ENCODE data around the gene STPG1. TPM values are rescaled to one million over a fixed set of nuclear protein-coding genes. Genes with fewer than 3 reads are reported as not detected.

Gene STPG1
- total RNA-seq, 1 donor from 2014 or later = 4.9 TPM

DNA sequence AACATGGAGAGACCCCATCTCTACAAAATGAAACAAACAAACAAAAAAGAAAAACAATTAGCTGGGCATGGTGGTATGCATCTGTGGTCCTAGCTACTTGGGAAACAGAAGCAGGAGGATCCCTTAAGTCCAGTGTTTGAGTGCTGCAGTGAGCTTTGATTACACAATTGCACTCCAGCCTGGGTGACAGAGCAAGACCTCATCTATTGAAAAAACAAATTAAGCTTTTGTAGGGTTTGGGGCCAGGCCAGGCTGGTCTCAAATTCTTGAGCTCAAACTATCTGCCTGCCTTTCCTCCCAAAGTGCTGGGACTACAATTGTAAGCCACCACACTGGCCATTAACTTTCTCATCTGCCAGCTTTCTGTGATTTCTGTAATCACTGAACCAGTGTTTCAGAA is 29.2 kb upstream of the STPG1 start:
- no peaks in the 10 kb centered on the region for H3K9me3 Mint-ChIP-seq
- no peak overlapping the region for H3K27ac Mint-ChIP-seq
- H3K27me3 Mint-ChIP-seq (ENCODE audit: low read depth) = no peaks in the 10 kb centered on the region
- H3K36me3 Mint-ChIP-seq (ENCODE audit: low read depth) = peaks cover 35% of the 10 kb centered on the region
- no peak overlapping the region for H3K4me3 Mint-ChIP-seq (ENCODE audit: low read depth)
- no peak for DNase-seq (ENCODE audit: low spot score)
- no peaks in the 10 kb centered on the region for H3K4me1 Mint-ChIP-seq (ENCODE audit: low read depth)
- intact Hi-C loops (cut with micrococcal nuclease) = no loop called here

DNA sequence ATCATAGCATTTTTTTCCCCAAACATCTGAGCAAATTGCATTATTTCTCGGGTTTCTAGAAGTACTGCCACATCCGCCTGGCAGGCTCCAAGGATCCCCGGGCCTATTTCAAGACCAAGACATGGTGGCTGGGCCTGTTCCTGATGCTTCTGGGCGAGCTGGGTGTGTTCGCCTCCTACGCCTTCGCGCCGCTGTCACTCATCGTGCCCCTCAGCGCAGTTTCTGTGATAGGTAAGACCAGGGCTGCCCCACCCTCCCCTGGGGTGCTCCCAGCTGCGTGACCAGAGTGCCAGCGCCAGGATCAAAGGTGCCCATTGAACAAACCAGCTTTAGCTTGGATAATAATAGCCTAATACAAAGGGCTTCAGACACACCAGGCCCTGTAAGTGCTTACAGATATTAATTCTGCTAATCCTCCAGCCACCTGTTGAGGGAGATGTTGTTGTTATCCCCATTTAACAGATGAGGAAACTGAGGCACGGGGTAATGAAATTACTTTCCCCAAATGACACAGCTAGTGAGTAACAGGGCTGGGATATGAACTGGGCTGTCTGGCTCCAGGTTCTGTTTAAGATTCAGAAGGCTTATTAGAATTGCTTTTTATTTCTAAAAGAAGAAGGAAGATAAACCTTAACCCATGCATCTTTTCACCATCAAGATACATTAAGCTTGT is 28.6 kb upstream of the STPG1 start:
- Mint-ChIP-seq H3K4me3 (ENCODE audit: low read depth) (no peak overlapping the region), H3K27me3 (ENCODE audit: low read depth) (no peaks in the 10 kb centered on the region), H3K36me3 (ENCODE audit: low read depth) (peaks cover 28% of the 10 kb centered on the region), H3K27ac (no peak overlapping the region), H3K4me1 (ENCODE audit: low read depth) (no peaks in the 10 kb centered on the region), H3K9me3 (no peaks in the 10 kb centered on the region)
- intact Hi-C loops (cut with micrococcal nuclease) = no loop called here
- DNase-seq (ENCODE audit: low spot score) = no peak

DNA sequence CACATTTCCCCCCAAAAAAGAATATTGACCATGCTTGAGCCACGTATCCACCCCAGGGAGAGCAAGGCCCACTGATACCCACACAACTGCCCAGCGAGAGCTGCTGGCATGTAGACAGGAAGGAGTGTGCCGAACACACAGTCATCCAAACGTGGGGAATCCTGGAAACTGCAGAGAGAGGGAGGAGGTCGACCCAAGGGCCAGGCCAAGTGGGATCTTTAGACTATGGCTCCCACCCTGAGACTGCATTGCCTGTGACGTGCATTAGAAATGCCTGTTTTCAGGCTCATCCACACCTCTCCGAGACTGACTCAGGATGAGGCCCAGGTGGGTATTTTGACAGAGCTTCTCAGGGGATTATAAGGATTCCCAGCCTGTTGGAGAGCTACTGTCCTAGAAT is 27.9 kb upstream of the STPG1 start:
- Mint-ChIP-seq H3K36me3 (ENCODE audit: low read depth) (peaks cover 22% of the 10 kb centered on the region), H3K4me1 (ENCODE audit: low read depth) (no peaks in the 10 kb centered on the region), H3K4me3 (ENCODE audit: low read depth) (no peak overlapping the region), H3K27me3 (ENCODE audit: low read depth) (no peaks in the 10 kb centered on the region), H3K9me3 (no peaks in the 10 kb centered on the region), H3K27ac (no peak overlapping the region)
- intact Hi-C loops (cut with micrococcal nuclease) = no loop called here
- DNase-seq (ENCODE audit: low spot score) = no peak

DNA sequence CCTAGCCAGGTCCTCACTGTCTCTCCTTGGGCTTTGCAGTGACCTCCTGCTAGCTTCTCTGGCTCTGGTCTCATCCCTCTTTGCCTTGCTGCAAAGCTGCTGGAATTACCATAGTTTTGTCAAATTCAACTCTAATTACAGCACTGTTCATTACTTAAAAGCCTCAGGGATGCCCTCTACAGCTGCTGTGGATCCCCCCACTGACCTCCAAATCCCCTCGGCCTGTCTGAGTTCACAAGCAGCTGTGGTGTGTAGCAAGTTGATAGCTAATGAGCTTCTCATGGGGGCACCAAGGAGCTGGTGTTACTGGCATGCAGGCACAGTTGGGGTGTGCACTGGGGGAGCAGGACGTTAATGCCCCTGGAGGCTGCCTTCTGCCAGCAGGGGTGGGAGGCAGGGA is 26.9 kb upstream of the STPG1 start:
- no peak overlapping the region for H3K4me3 Mint-ChIP-seq (ENCODE audit: low read depth)
- intact Hi-C loops (cut with micrococcal nuclease) = no loop called here
- H3K4me1 Mint-ChIP-seq (ENCODE audit: low read depth) = peaks cover 2% of the 10 kb centered on the region
- no peak overlapping the region for H3K27ac Mint-ChIP-seq
- H3K27me3 Mint-ChIP-seq (ENCODE audit: low read depth) = no peaks in the 10 kb centered on the region
- DNase-seq (ENCODE audit: low spot score) = no peak
- no peaks in the 10 kb centered on the region for H3K9me3 Mint-ChIP-seq
- H3K36me3 Mint-ChIP-seq (ENCODE audit: low read depth) = peaks cover 11% of the 10 kb centered on the region

DNA sequence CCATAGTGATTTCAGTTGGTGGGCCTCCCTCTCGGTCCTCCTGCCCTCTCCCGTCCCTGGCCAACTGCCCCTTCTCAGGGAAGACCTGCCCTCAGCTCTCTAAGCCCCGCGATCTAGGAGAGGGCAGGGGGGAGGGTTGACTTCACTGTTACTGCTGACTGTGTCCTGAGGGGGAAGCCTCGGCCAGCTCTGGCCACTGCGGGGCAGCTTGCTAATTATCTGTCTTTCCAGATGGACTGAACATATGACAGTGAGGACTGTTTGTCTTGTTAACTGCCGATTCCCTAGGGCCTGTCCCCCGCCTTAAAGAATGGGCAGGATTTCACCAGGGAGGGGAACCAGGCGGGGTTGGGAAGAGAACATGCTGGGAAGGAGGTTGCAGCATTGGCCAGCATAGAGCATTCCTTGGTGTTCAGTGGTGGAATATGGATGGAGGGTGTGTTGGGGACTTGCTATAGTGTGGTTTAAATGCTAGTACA is 24.9 kb upstream of the STPG1 start:
- intact Hi-C loops (cut with micrococcal nuclease) = no loop called here
- peaks cover 11% of the 10 kb centered on the region for H3K36me3 Mint-ChIP-seq (ENCODE audit: low read depth)
- H3K4me3 Mint-ChIP-seq (ENCODE audit: low read depth) = no peak overlapping the region
- H3K27ac Mint-ChIP-seq = no peak overlapping the region
- H3K27me3 Mint-ChIP-seq (ENCODE audit: low read depth) = no peaks in the 10 kb centered on the region
- no peak for DNase-seq (ENCODE audit: low spot score)
- peaks cover 4% of the 10 kb centered on the region for H3K4me1 Mint-ChIP-seq (ENCODE audit: low read depth)
- no peaks in the 10 kb centered on the region for H3K9me3 Mint-ChIP-seq

DNA sequence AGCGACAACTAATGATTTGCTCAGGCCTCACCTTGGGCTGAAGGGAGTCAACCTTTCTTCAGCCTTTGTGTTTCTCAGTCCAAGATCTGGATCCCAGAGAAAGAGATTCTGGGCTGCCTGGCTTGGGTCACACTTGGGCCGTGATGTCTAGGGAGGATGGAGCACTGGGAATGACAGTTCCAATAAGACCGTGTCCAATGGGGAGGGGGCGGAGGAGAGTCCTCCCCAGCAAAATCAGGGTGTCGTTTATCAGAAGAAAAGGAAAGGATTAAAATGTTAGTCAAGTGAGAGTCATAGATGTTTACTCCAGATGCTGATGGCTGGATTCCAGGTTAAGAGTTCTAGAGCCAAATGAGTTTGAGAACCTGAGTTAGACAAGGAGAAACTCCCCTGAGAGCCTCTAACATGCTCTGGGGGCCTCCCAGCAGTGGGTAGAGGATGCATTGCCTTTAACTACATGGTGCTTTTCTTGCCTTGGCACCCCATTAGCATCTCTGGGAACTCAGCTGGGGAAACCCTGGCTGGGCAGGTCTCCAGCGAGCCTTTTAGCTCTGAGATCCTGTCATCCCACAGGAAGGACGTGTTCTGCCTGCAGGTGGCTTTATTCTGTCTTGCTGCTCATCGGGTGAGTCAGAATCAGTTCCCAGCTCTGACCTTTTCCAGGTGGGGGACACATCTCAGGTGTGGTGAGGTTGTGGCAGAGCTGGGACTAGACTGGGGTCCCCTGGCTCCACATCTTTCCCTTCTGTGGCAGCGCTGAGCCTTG is 24.2 kb upstream of the STPG1 start:
- no peak overlapping the region for H3K27ac Mint-ChIP-seq
- DNase-seq (ENCODE audit: low spot score) = no peak
- intact Hi-C loops (cut with micrococcal nuclease) = no loop called here
- peaks cover 4% of the 10 kb centered on the region for H3K4me1 Mint-ChIP-seq (ENCODE audit: low read depth)
- no peaks in the 10 kb centered on the region for H3K9me3 Mint-ChIP-seq
- no peak overlapping the region for H3K4me3 Mint-ChIP-seq (ENCODE audit: low read depth)
- H3K27me3 Mint-ChIP-seq (ENCODE audit: low read depth) = no peaks in the 10 kb centered on the region
- peaks cover 14% of the 10 kb centered on the region for H3K36me3 Mint-ChIP-seq (ENCODE audit: low read depth)

DNA sequence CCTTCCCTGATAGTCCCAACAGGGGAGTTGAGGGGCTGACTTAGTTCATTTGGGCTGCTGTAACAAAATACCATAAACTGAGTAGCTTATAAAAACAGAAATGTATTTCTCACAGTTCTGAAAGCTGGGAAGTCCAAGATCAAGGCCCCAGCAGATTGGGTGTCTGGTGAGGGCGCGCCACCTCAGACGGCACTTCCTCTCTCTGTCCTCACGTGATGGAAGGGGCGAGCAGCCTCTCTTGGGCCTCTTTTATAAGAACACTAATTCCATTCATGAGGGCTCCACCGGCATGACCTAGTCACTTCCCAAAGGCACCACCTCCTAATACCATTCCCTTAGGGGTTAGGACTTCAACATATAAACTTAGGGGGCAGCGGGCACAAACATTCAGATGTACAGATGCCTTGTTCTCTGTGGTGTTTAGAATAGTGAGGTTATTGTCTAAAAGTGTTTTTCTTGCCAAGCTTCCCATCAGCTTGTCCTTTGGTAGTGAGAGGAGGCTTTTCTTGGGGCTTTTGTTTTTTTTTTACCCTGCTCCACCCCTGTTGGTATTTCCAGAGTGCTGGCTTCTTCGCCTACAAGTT is 22.3 kb upstream of the STPG1 start:
- Mint-ChIP-seq H3K27me3 (ENCODE audit: low read depth) (no peaks in the 10 kb centered on the region), H3K9me3 (no peaks in the 10 kb centered on the region), H3K4me3 (ENCODE audit: low read depth) (no peak overlapping the region), H3K4me1 (ENCODE audit: low read depth) (peaks cover 4% of the 10 kb centered on the region), H3K27ac (no peak overlapping the region), H3K36me3 (ENCODE audit: low read depth) (peaks cover 12% of the 10 kb centered on the region)
- no peak for DNase-seq (ENCODE audit: low spot score)
- intact Hi-C loops (cut with micrococcal nuclease) = no loop called here

DNA sequence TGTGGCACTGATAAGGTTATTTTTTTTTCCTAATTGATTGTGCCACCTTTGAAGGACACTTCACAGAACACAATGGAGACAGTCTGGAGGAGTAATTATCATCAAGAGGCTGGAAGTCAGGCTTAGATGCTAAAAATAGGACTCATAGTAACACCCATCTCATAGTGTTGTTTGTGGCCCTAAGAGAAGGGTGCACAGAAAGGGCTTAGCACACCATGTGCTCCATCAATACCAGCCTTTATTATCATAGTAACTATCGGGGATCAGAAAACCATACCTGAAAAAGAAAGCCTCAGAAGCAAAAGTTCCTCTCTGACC is 13.9 kb upstream of the STPG1 start:
- peaks cover 36% of the 10 kb centered on the region for H3K36me3 Mint-ChIP-seq (ENCODE audit: low read depth)
- no peak for DNase-seq (ENCODE audit: low spot score)
- no peak overlapping the region for H3K27ac Mint-ChIP-seq
- peaks cover 13% of the 10 kb centered on the region for H3K4me1 Mint-ChIP-seq (ENCODE audit: low read depth)
- no peaks in the 10 kb centered on the region for H3K9me3 Mint-ChIP-seq
- H3K27me3 Mint-ChIP-seq (ENCODE audit: low read depth) = no peaks in the 10 kb centered on the region
- H3K4me3 Mint-ChIP-seq (ENCODE audit: low read depth) = no peak overlapping the region
- intact Hi-C loops (cut with micrococcal nuclease) = no loop called here

DNA sequence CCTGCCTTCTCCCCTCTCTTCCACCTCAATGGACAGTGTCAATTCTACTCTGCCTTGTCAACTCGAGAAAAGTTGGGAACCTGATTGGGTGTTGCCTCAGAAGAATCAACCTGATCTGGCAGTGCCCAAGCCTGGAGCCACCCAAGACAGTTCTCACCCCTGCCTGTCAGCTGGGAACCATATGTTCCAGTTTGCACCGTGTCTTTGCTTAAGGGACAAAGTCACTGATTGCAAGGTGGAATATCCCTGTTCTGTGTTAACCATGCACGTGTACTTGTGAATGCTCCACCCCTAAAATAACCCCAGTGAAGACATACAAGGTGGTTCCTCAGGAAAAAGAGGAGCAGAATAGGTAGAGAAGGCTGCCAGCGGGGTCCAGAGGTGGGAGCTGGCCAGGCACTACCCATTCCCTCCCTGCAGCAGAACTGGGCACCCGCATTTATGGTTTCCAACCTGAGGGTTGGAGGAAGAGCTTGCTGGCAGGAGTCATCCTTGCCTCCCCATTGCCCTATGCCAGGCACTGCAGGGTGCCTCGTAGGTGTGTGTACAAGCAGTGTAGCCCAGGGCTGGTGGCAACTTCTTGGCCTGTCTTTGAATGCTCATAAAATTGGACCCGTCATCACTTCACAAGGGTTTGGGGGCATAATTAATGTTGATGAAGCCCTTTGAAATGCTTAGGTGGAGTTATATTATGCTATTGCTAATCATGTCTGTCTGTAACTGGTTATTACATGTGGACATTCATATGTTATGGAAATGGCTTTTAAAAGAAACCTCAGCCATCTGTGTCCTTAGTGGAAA is 13.4 kb upstream of the STPG1 start:
- H3K27ac Mint-ChIP-seq = no peak overlapping the region
- H3K27me3 Mint-ChIP-seq (ENCODE audit: low read depth) = no peaks in the 10 kb centered on the region
- H3K4me1 Mint-ChIP-seq (ENCODE audit: low read depth) = peaks cover 16% of the 10 kb centered on the region
- intact Hi-C loops (cut with micrococcal nuclease) = no loop called here
- DNase-seq (ENCODE audit: low spot score) = no peak
- no peak overlapping the region for H3K4me3 Mint-ChIP-seq (ENCODE audit: low read depth)
- H3K36me3 Mint-ChIP-seq (ENCODE audit: low read depth) = peaks cover 40% of the 10 kb centered on the region
- no peaks in the 10 kb centered on the region for H3K9me3 Mint-ChIP-seq

DNA sequence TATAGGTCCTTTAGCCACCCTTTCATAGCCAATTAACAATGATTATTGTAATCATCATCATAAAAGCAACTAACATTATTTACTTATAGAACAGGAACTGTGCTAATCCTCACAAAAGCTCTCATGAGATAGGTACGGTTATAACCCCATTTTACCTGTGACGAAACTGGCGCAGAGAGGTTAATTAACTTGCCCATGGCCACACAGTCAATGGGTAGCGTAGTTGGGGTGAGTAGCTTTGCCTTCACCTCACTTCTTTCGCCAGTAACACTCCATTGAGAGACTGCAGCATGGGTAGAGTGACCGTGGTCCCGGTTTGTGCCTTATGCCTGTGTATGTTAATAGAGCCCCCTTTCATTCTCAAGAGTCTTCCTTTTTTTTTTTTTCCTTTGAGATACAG is 12.3 kb upstream of the STPG1 start:
- peaks cover 43% of the 10 kb centered on the region for H3K36me3 Mint-ChIP-seq (ENCODE audit: low read depth)

DNA sequence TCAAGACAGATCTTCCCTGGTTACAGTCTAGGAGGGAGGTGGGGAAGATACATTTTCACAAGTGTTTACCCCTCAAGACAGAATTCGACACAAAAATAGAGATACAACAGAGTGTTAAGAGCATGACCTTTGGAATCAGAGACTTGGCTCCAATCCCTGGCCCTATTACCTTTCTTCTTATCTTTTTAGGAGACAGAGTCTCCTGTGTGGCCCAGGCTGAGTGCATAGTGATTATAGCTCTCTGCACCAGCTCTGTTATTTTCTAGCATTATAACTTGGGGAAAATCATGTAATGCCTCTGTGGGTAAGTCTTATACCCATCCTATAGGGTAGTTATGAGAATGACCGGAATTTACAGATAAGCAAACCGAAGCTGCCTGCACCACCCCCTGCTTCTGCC is 11.9 kb upstream of the STPG1 start:
- no peak for DNase-seq (ENCODE audit: low spot score)
- H3K9me3 Mint-ChIP-seq = no peaks in the 10 kb centered on the region
- peaks cover 47% of the 10 kb centered on the region for H3K36me3 Mint-ChIP-seq (ENCODE audit: low read depth)
- H3K27ac Mint-ChIP-seq = no peak overlapping the region
- no peaks in the 10 kb centered on the region for H3K27me3 Mint-ChIP-seq (ENCODE audit: low read depth)
- intact Hi-C loops (cut with micrococcal nuclease) = no loop called here
- H3K4me1 Mint-ChIP-seq (ENCODE audit: low read depth) = peaks cover 20% of the 10 kb centered on the region
- no peak overlapping the region for H3K4me3 Mint-ChIP-seq (ENCODE audit: low read depth)

More for the DNA sequence above, 12.3 kb upstream of the STPG1 start:
- no peak for DNase-seq (ENCODE audit: low spot score)
- intact Hi-C loops (cut with micrococcal nuclease) = no loop called here
- no peaks in the 10 kb centered on the region for H3K27me3 Mint-ChIP-seq (ENCODE audit: low read depth)
- H3K4me1 Mint-ChIP-seq (ENCODE audit: low read depth) = peaks cover 18% of the 10 kb centered on the region
- H3K27ac Mint-ChIP-seq = no peak overlapping the region
- H3K4me3 Mint-ChIP-seq (ENCODE audit: low read depth) = no peak overlapping the region
- no peaks in the 10 kb centered on the region for H3K9me3 Mint-ChIP-seq

DNA sequence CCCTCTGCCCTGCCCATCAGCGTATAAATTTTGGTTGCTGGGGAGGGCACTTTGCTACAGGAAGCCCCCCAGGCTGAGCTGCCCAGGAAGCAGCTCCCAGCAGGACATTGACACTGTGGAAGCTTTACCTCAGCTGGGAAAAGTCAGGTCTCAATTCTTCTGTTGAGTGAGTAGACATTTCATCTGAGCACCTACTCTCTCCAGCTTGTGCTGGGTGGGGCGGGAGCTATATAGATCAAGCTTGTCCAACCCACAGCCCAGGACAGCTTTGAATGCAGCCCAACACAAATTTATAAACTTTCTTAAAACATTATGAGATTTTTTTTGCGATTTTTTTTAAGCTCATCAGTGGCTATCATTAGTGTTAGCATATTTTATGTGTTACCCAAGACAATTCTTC is 11.4 kb upstream of the STPG1 start:
- Mint-ChIP-seq H3K9me3 (no peaks in the 10 kb centered on the region), H3K27ac (no peak overlapping the region), H3K4me1 (ENCODE audit: low read depth) (peaks cover 21% of the 10 kb centered on the region), H3K4me3 (ENCODE audit: low read depth) (no peak overlapping the region), H3K36me3 (ENCODE audit: low read depth) (peaks cover 50% of the 10 kb centered on the region), H3K27me3 (ENCODE audit: low read depth) (no peaks in the 10 kb centered on the region)
- intact Hi-C loops (cut with micrococcal nuclease) = no loop called here
- no peak for DNase-seq (ENCODE audit: low spot score)

DNA sequence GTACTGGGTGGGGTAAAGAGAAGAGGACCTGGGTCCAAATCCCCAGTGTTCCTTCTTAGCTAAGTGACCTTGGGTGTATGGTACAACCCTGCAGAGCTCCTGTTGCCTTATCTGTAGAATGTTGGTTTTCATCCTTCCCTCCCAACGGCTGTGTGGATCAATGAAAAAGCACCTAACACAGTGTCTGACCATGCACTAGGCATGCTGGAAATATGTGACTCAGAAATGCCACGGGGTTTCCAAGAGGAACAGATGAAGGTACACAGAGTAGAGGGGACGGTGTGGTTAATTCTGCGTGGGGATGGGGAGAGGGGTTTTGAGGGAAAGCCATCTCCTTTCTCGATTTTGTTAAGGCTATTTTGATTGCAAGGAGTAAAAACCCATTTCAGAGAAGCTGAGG is 10.6 kb upstream of the STPG1 start:
- no peak for DNase-seq (ENCODE audit: low spot score)
- Mint-ChIP-seq H3K27me3 (ENCODE audit: low read depth) (no peaks in the 10 kb centered on the region), H3K36me3 (ENCODE audit: low read depth) (peaks cover 57% of the 10 kb centered on the region), H3K9me3 (no peaks in the 10 kb centered on the region), H3K4me1 (ENCODE audit: low read depth) (peaks cover 25% of the 10 kb centered on the region), H3K27ac (peak overlapping the region; percentile 54), H3K4me3 (ENCODE audit: low read depth) (no peak overlapping the region)
- intact Hi-C loops (cut with micrococcal nuclease) = no loop called here

Measured in activated T-helper 2 cell treated with anti-CD3 and anti-CD28 coated beads, Interferon-gamma antibody, Interleukin-2, Interleukin-4, amounts not matched to agents 10 μg/mL and 5 μg/mL and 100 μg/mL, durations not matched to agents 14 hours and 24 hours and 36 hours (primary cell).